Stimulated activated CD4-positive, alpha-beta T cell treated with anti-CD3 and anti-CD28 coated beads, Interleukin-12 subunit alpha, Interleukin-12 subunit beta, amount 100 ng/mL, for 48 hours (primary cell): Measurements from ENCODE around the gene ZFAND2A.
"Not testable (repeated sequence)": the region's sequence is repeated elsewhere in the genome, so short reads cannot be mapped to it uniquely, and the experiment has no call there.

ENCODE experiments used
- DNase-seq, 3 donors: peaks; one replicate each; pipeline ENCODE4 v3.0.0-alpha.2; 2020; ENCODE audit warnings: low read depth in 2 of 3, low spot score in 1 of 3

Gene ZFAND2A

GRCh38 chr7:1154172-1154739 is 5.7 kb downstream of the ZFAND2A start:
- no peak for DNase-seq

GRCh38 chr7:1152492-1152891 is 7.5 kb downstream of the ZFAND2A start:
- no peak for DNase-seq

- no peak for DNase-seq
These were observed 8.2 kb downstream of the ZFAND2A start for GRCh38 chr7:1151653-1152425.

GRCh38 chr7:1151156-1151555 is 8.8 kb downstream of the ZFAND2A start:
- DNase-seq: no peak

GRCh38 chr7:1150400-1151002 is 9.5 kb downstream of the ZFAND2A start:
- no peak for DNase-seq

- no peak for DNase-seq
These were observed 10.6 kb downstream of the ZFAND2A start for GRCh38 chr7:1149351-1149794.

GRCh38 chr7:1147873-1148272 is 12.1 kb downstream of the ZFAND2A start:
- not testable (repeated sequence) for DNase-seq

GRCh38 chr7:1144269-1144771 is 15.7 kb downstream of the ZFAND2A start:
- no peak for DNase-seq

- DNase-seq: not testable (repeated sequence)
These were observed 17.0 kb downstream of the ZFAND2A start for GRCh38 chr7:1143031-1143430.

- DNase-seq: no peak
These were observed 17.9 kb downstream of the ZFAND2A start for GRCh38 chr7:1142051-1142635.

GRCh38 chr7:1141651-1142050 is 18.3 kb downstream of the ZFAND2A start:
- no peak for DNase-seq

- DNase-seq: no peak
These were observed 19.4 kb downstream of the ZFAND2A start for GRCh38 chr7:1140476-1141104.

- DNase-seq: no peak
These were observed 22.4 kb downstream of the ZFAND2A start for GRCh38 chr7:1137517-1138167.

- DNase-seq: no peak
These were observed 23.0 kb downstream of the ZFAND2A start for GRCh38 chr7:1136841-1137516.

GRCh38 chr7:1134951-1135350 is 25.0 kb downstream of the ZFAND2A start:
- no peak for DNase-seq

- DNase-seq: no peak
These were observed 28.3 kb downstream of the ZFAND2A start for GRCh38 chr7:1131471-1132265.

GRCh38 chr7:1130021-1130990 is 29.7 kb downstream of the ZFAND2A start:
- DNase-seq: no peak

- no peak for DNase-seq
These were observed 30.6 kb downstream of the ZFAND2A start for GRCh38 chr7:1129431-1129830.
